GM12878 (cell line): ENCODE results near the gene PTPRN2. TPM values are rescaled to one million over a fixed set of nuclear protein-coding genes. Genes with fewer than 3 reads are reported as not detected.

Source experiments
- ATAC-seq: fragments of 200-7000 bp; cut with Tn5 transposase; 3 replicates; pipeline ENCODE4 v1.9.1; 2020; ENCODE audit warnings: mild to moderate bottlenecking, moderate library complexity
- BruUV-seq: library from RNA; stranded (reverse); fragments of 400-500 nt; replicated peaks from 2 replicates; lab custom pipeline; 2021; lab: Mats Ljungman, UMichigan
- CTCF ChIA-PET: fragments of 300-600 bp; sonication (Branson Sonifier 250); formaldehyde crosslinking; extraction: SDS; loops from one replicate; lab custom pipeline; 2021; ENCODE audit warnings: inconsistent platforms; lab: Yijun Ruan, JAX
- POLR2A ChIA-PET: fragments of 350-600 bp; formaldehyde crosslinking; extraction: SDS; loops from one replicate; lab custom pipeline; 2021; ENCODE audit warnings: inconsistent platforms; lab: Charles Lee
- RAD21 ChIA-PET: fragments of 300-600 bp; sonication (Branson Sonifier 250); formaldehyde crosslinking; loops from one replicate; lab custom pipeline; 2023; ENCODE audit warnings: antibody characterized with exemption; ENCODE audit not compliant: unreplicated experiment; lab: Charles Lee
- SMC1A ChIA-PET: fragments of 300-600 bp; sonication (Branson Sonifier 250); formaldehyde crosslinking; loops from one replicate; lab custom pipeline; 2023; ENCODE audit not compliant: unreplicated experiment, uncharacterized antibody; lab: Charles Lee
- DNase-seq: peaks from one replicate; pipeline ENCODE4 v3.0.0-alpha.2; 2011; ENCODE audit warnings: low read depth, low spot score
- FAIRE-seq: peaks from 3 replicates; lab custom pipeline; 2011; peaks lifted over from hg19 to GRCh38; lab: Jason Lieb, UNC
- H2AFZ ChIP-seq: 2 replicates; pipeline ENCODE4 v1.6.0; 2011; ENCODE audit warnings: low read depth, low read length, control low read depth; ENCODE audit not compliant: control insufficient read depth
- H3K27ac ChIP-seq: 2 replicates; pipeline ENCODE4 v1.5.1; 2011; ENCODE audit warnings: control low read depth; ENCODE audit not compliant: control insufficient read depth, insufficient read depth
- H3K27me3 ChIP-seq, 2 experiments: replicated peaks in 1 of 2; 2 replicates each; pipeline versions ENCODE4 v1.6.0 to v1.6.1; 2011; ENCODE audit warnings: low read length in 1 of 2; ENCODE audit not compliant: control insufficient read depth in 2 of 2, insufficient read depth in 2 of 2
- H3K36me3 ChIP-seq, 2 experiments: 2 replicates each; pipeline ENCODE4 v1.5.1; 2011; ENCODE audit warnings: low read length in 1 of 2; ENCODE audit not compliant: control insufficient read depth in 2 of 2, insufficient read depth in 2 of 2
- H3K4me1 ChIP-seq: 2 replicates; pipeline ENCODE4 v1.6.1; 2011; ENCODE audit warnings: mild to moderate bottlenecking, low read length, moderate library complexity, mixed read lengths; ENCODE audit not compliant: control insufficient read depth, insufficient read depth
- H3K4me2 ChIP-seq: 2 replicates; pipeline ENCODE4 v1.6.0; 2011; ENCODE audit warnings: control low read depth; ENCODE audit not compliant: control insufficient read depth, insufficient read depth
- H3K4me3 ChIP-seq: fragments of 200-600 bp; sonication (generic); 2 replicates; pipeline ENCODE4 v1.5.1; 2016
- H3K79me2 ChIP-seq: 2 replicates; pipeline ENCODE4 v1.6.0; 2011; ENCODE audit warnings: low read length; ENCODE audit not compliant: control insufficient read depth, insufficient read depth
- H3K9ac ChIP-seq: 2 replicates; pipeline ENCODE4 v1.8.0; 2011; ENCODE audit warnings: low read length, control low read depth, mixed read lengths; ENCODE audit not compliant: control insufficient read depth, insufficient read depth
- H3K9me3 ChIP-seq: replicated peaks from 3 replicates; pipeline ENCODE4 v1.5.1; 2011; ENCODE audit warnings: mild to moderate bottlenecking, low read length; ENCODE audit not compliant: control insufficient read depth, insufficient read depth
- H4K20me1 ChIP-seq: 2 replicates; pipeline ENCODE4 v1.6.0; 2011; ENCODE audit not compliant: control insufficient read depth, insufficient read depth
- FOS ChIP-seq: IDR thresholded peaks from 3 replicates; pipeline ENCODE4 v1.6.1; 2011; ENCODE audit warnings: borderline replicate concordance; ENCODE audit not compliant: insufficient read length; ENCODE audit errors: extremely low read depth
- IKZF1 ChIP-seq: fragments of 450-650 bp; conservative IDR thresholded peaks from 2 replicates; pipeline ENCODE4 v1.6.1; 2017; ENCODE audit warnings: antibody characterized with exemption, mild to moderate bottlenecking
- MTA3 ChIP-seq: IDR thresholded peaks from 2 replicates; pipeline ENCODE4 v1.6.1; 2012; ENCODE audit warnings: low read length, inconsistent platforms, borderline replicate concordance
- RB1 ChIP-seq: fragments of 450-650 bp; formaldehyde crosslinking; IDR thresholded peaks from 2 replicates; pipeline ENCODE4 v1.6.1; 2017; ENCODE audit warnings: mild to moderate bottlenecking, borderline replicate concordance
- STAT1 ChIP-seq: fragments of 450-650 bp; conservative IDR thresholded peaks from 2 replicates; pipeline ENCODE4 v1.6.1; 2014; ENCODE audit warnings: antibody characterized with exemption, mild to moderate bottlenecking
- STAT3 ChIP-seq: IDR thresholded peaks from 2 replicates; pipeline ENCODE4 v1.6.1; 2011; ENCODE audit warnings: low read depth, low read length, improper control_type of control experiment
- WGBS: methylation state at CpG from one replicate; pipeline ENCODE4 v1.1.6; 2016; ENCODE audit warnings: low lambda C conversion rate; ENCODE audit not compliant: insufficient replicate concordance, insufficient coverage; ENCODE audit errors: missing lambda C conversion rate; 5-methylcytosine and 5-hydroxymethylcytosine counted together
- in situ Hi-C: fragments of 300-500 bp; cut with MboI; formaldehyde crosslinking; loops from 9 replicates; pipeline ENCODE4 v1.14.3; 2018; ENCODE audit warnings: mixed read lengths
- intact Hi-C: fragments of 100-400 bp; cut with micrococcal nuclease; formaldehyde crosslinking; loops from one replicate; pipeline ENCODE4 v1.14.2; 2022; ENCODE audit not compliant: unreplicated experiment
- polyA plus RNA-seq, 11 experiments: library from polyadenylated mRNA; depleted of rRNA in 4 of 11; unstranded in 6 of 11; stranded (reverse) in 5 of 11; fragments of >200 nt; fragmentation: Nextera tagmentation in 4 of 11; fragmentation: Illumina TruSeq in 1 of 11; extraction: Ambion mirVana in 4 of 11; extraction: Trizol in 1 of 11; gene quantifications; 1 replicate in 1 of 11; 2 replicates in 10 of 11; pipeline versions ENCODE4 v1.2.1 to v1.2.3, GENCODE V29; 2011 to 2016; ENCODE audit warnings: inconsistent platforms in 2 of 11, missing spikeins in 2 of 11, low read depth in 1 of 11
- total RNA-seq, 4 experiments: library from RNA; depleted of rRNA in 3 of 4; stranded (reverse); fragments of >200 nt in 3 of 4; fragmentation: Illumina TruSeq in 1 of 4; extraction: Trizol in 1 of 4; gene quantifications; 2 replicates each; pipeline versions ENCODE4 v1.2.1 to v1.2.3, GENCODE V29; 2013 to 2021
- TF ChIP-seq, protein P1 (sequence below): fragments of 450-650 bp; IDR thresholded peaks from 2 replicates; pipeline ENCODE4 v1.6.1; 2017; ENCODE audit warnings: mild to moderate bottlenecking, moderate library complexity
- TF ChIP-seq, protein P2 (sequence below), 3 experiments: IDR thresholded peaks in 2 of 3; conservative IDR thresholded peaks in 1 of 3; 2 replicates each; pipeline ENCODE4 v1.5.1; 2011; ENCODE audit warnings: low read depth in 3 of 3, low read length in 3 of 3, mild to moderate bottlenecking in 3 of 3, control low read depth in 2 of 3, moderate library complexity in 2 of 3, inconsistent platforms in 1 of 3, mixed read lengths in 1 of 3; ENCODE audit not compliant: control insufficient read depth in 2 of 3, insufficient read depth in 1 of 3; ENCODE audit errors: extremely low read depth in 1 of 3
- TF ChIP-seq, protein P3 (sequence below): IDR thresholded peaks from 2 replicates; pipeline ENCODE4 v1.6.1; 2011; ENCODE audit warnings: borderline replicate concordance, low read depth, mild to moderate bottlenecking, moderate library complexity, mixed read lengths, low read length; ENCODE audit not compliant: insufficient read depth; ENCODE audit errors: extremely low read length

PTPRN2 gene
- total and polyA plus RNA-seq, 10 of the 15 experiments (the other 5 are each of a cell fraction or from before 2014, with no cell fraction given) = 5.4 TPM; not detected in 9

DNA sequence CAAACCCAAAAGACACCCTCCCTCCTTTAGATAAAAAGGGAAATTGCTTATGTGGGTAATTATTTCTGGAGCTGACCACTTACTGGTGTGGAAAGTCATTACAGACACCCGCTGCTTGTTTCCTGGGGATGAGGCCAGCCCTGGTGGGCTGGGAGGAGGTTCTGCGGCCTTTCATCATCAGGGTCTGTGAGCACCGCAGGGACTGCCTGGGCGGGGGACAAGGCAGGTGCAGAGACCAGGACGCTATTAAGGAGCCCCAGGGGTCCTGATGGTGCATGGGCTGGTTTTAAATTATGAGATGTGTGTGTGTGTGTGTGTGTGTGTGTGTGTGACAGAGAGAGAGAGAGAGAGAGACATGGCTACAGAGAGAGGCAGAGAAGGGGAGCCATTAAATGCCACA, 1079.6 kb downstream of the PTPRN2 start (continued):
- TF ChIP-seq, protein P1, sequence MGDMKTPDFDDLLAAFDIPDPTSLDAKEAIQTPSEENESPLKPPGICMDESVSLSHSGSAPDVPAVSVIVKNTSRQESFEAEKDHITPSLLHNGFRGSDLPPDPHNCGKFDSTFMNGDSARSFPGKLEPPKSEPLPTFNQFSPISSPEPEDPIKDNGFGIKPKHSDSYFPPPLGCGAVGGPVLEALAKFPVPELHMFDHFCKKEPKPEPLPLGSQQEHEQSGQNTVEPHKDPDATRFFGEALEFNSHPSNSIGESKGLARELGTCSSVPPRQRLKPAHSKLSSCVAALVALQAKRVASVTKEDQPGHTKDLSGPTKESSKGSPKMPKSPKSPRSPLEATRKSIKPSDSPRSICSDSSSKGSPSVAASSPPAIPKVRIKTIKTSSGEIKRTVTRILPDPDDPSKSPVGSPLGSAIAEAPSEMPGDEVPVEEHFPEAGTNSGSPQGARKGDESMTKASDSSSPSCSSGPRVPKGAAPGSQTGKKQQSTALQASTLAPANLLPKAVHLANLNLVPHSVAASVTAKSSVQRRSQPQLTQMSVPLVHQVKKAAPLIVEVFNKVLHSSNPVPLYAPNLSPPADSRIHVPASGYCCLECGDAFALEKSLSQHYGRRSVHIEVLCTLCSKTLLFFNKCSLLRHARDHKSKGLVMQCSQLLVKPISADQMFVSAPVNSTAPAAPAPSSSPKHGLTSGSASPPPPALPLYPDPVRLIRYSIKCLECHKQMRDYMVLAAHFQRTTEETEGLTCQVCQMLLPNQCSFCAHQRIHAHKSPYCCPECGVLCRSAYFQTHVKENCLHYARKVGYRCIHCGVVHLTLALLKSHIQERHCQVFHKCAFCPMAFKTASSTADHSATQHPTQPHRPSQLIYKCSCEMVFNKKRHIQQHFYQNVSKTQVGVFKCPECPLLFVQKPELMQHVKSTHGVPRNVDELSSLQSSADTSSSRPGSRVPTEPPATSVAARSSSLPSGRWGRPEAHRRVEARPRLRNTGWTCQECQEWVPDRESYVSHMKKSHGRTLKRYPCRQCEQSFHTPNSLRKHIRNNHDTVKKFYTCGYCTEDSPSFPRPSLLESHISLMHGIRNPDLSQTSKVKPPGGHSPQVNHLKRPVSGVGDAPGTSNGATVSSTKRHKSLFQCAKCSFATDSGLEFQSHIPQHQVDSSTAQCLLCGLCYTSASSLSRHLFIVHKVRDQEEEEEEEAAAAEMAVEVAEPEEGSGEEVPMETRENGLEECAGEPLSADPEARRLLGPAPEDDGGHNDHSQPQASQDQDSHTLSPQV = no peak

DNA sequence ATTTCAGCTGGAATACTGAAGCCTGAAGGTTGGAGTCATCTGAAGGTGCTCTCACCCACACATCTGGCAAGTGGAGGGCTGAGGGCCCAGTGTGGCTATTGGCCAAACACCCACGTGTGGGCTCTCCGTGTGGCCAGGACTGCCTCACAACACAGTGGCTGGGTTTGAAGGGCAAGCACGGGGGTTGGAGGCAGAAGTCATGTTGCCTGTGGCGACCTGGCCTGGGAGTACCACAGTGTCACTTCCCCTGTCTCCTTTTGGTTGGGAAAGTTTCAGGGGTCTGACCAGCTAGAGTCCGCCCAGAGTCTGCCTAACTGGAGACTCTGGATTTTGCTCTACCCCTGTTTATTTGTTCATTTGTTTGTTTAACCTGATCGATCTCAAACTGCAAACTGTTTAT, 1081.4 kb downstream of the PTPRN2 start:
- POLR2A ChIA-PET = no interaction called here
- FAIRE-seq = no peak
- in situ Hi-C loops = no loop called here

More for the DNA sequence above, 1081.4 kb downstream of the PTPRN2 start:
- Histone ChIP-seq H4K20me1 (no peaks in the 10 kb centered on the region), H3K36me3 (no peaks in the 10 kb centered on the region), H3K9ac (no peak overlapping the region), H3K9me3 (no peaks in the 10 kb centered on the region; the same call in 2 of the 3 replicates), H3K4me2 (no peak overlapping the region), H3K27me3 (no peaks in the 10 kb centered on the region), H3K4me1 (no peaks in the 10 kb centered on the region), H3K27ac (no peak overlapping the region), H3K4me3 (no peak overlapping the region), H2AFZ (no peak overlapping the region), H3K79me2 (no peaks in the 10 kb centered on the region)
- BruUV-seq = no TSS peak
- intact Hi-C loops = no loop called here
- TF ChIP-seq, protein P2, sequence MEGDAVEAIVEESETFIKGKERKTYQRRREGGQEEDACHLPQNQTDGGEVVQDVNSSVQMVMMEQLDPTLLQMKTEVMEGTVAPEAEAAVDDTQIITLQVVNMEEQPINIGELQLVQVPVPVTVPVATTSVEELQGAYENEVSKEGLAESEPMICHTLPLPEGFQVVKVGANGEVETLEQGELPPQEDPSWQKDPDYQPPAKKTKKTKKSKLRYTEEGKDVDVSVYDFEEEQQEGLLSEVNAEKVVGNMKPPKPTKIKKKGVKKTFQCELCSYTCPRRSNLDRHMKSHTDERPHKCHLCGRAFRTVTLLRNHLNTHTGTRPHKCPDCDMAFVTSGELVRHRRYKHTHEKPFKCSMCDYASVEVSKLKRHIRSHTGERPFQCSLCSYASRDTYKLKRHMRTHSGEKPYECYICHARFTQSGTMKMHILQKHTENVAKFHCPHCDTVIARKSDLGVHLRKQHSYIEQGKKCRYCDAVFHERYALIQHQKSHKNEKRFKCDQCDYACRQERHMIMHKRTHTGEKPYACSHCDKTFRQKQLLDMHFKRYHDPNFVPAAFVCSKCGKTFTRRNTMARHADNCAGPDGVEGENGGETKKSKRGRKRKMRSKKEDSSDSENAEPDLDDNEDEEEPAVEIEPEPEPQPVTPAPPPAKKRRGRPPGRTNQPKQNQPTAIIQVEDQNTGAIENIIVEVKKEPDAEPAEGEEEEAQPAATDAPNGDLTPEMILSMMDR (IDR thresholded peaks at IDR 0.05 in 2 of 3, conservative IDR thresholded peaks at IDR 0.05 in 1 of 3; ENCODE audit: control insufficient read depth in 2 of 3, extremely low read depth in 1 of 3, insufficient read depth in 1 of 3, low read depth in 3 of 3, low read length in 3 of 3) = no peak
- TF ChIP-seq STAT3 = no peak
- TF ChIP-seq STAT1 = no peak
- no peak for TF ChIP-seq MTA3
- TF ChIP-seq IKZF1 = no peak
- no peak for TF ChIP-seq RB1
- no peak for TF ChIP-seq FOS
- TF ChIP-seq, protein P3, sequence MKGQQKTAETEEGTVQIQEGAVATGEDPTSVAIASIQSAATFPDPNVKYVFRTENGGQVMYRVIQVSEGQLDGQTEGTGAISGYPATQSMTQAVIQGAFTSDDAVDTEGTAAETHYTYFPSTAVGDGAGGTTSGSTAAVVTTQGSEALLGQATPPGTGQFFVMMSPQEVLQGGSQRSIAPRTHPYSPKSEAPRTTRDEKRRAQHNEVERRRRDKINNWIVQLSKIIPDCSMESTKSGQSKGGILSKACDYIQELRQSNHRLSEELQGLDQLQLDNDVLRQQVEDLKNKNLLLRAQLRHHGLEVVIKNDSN = no peak
- no peak for DNase-seq
- ChIA-PET SMC1A (no interaction called here), CTCF (no interaction called here), RAD21 (no interaction called here)
- ATAC-seq = no peak
- WGBS = 28% methylated on average over 6 of the region's 6 CpGs
